ENCODE data around the gene DENND4C. TPM values are rescaled to one million over a fixed set of nuclear protein-coding genes. Genes with fewer than 3 reads are reported as not detected.

DENND4C gene
- total and polyA plus RNA-seq, 12 donors: 5.0 to 81.6 (median 46.7) TPM

DNA sequence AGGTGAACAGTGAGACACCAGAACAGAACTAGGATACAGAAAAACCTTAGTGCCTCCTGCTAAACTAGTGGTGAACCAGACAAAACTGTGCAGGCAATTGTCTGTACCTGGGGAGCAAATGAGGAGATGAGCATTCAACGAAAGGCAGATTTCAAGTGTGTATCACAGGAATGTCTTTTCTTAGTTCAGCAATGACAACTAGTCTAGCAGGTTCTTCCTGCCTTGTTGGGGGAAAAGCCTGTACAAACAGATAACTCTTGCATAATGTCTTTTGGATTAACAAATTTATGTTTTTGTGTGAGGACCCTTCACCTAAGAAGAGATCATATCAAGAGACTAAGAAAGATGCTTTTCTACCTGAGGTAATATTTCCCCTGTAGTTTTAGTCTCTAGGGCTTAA lies 21.8 kb upstream of the DENND4C start:
- intact Hi-C loops (cut with DNase I): no loop called here
- Histone ChIP-seq H3K27me3 (no peaks in the 10 kb centered on the region), H3K4me3 (no peak overlapping the region), H3K4me1 (replicated peaks in 1 of 2) (no peaks in the 10 kb centered on the region), H3K27ac (no peak overlapping the region), H3K36me3 (replicated peaks in 1 of 2) (no peaks in the 10 kb centered on the region), H3K9me3 (replicated peaks in 1 of 3) (no peaks in the 10 kb centered on the region)
- TF ChIP-seq CTCF (IDR thresholded peaks at IDR 0.05): no peak
- TF ChIP-seq POLR2A (IDR thresholded peaks at IDR 0.05): no peak
- 83 to 97% (median 92%) methylated on average over 1 of the region's 1 CpG for WGBS, 4 donors
- no peak for DNase-seq

- 64 to 72% (median 66%) methylated on average over 4 of the region's 4 CpGs for WGBS, 4 donors
- TF ChIP-seq CTCF (IDR thresholded peaks at IDR 0.05) (no peak), POLR2A (IDR thresholded peaks at IDR 0.05) (no peak)
- H3K27ac ChIP-seq: no peak overlapping the region
- no peaks in the 10 kb centered on the region for H3K27me3 ChIP-seq
- intact Hi-C loops (cut with DNase I): no loop called here
- no peaks in the 10 kb centered on the region for H3K4me1 ChIP-seq (replicated peaks in 1 of 2)
- no peaks in the 10 kb centered on the region for H3K36me3 ChIP-seq (replicated peaks in 1 of 2)
- no peak for DNase-seq
- H3K9me3 ChIP-seq (replicated peaks in 1 of 3): no peaks in the 10 kb centered on the region
- H3K4me3 ChIP-seq: no peak overlapping the region
Observed at GRCh38 chr9:19209188-19209587, 21.3 kb upstream of the DENND4C start.

- no peaks in the 10 kb centered on the region for H3K27me3 ChIP-seq
- WGBS, 4 donors: 96 to 97% (median 97%) methylated on average over 3 of the region's 3 CpGs
- intact Hi-C loops (cut with DNase I): no loop called here
- DNase-seq: no peak
- H3K9me3 ChIP-seq (replicated peaks in 1 of 3): no peaks in the 10 kb centered on the region
- peaks cover 0 to 6% of the 10 kb centered on the region in 2 donors for H3K4me1 ChIP-seq (replicated peaks in 1 of 2)
- TF ChIP-seq POLR2A (IDR thresholded peaks at IDR 0.05) (no peak), CTCF (IDR thresholded peaks at IDR 0.05) (no peak)
- no peak overlapping the region for H3K4me3 ChIP-seq
- H3K27ac ChIP-seq: no peak overlapping the region
- no peaks in the 10 kb centered on the region for H3K36me3 ChIP-seq (replicated peaks in 1 of 2)
Observed at GRCh38 chr9:19213823-19214222, 16.7 kb upstream of the DENND4C start.

DNA sequence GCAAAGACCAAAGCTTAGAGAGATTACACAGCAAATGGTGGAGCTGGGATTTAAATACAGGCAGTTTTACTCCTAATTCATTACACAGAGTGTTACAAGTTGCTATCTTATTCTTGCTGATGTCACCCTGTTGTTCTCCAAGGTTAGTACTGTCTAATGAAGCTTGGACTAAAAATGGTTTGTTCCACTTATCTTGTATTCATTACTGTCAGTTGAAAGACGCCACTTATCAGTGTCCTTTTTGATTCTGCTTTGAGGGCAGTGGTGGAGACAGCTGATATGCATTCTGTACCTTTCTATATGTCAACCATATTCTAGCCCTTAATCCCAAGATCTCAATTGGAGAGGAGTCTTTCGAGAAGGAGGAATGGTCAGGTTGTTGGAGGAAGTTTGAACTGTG lies 14.0 kb upstream of the DENND4C start:
- TF ChIP-seq POLR2A (IDR thresholded peaks at IDR 0.05) (no peak), CTCF (IDR thresholded peaks at IDR 0.05) (no peak)
- no peak overlapping the region for H3K4me3 ChIP-seq
- H3K9me3 ChIP-seq (replicated peaks in 1 of 3): no peaks in the 10 kb centered on the region
- H3K36me3 ChIP-seq (replicated peaks in 1 of 2): no peaks in the 10 kb centered on the region
- H3K27ac ChIP-seq: no peak overlapping the region
- no peak for DNase-seq
- intact Hi-C loops (cut with DNase I): no loop called here
- peaks cover 0 to 6% of the 10 kb centered on the region in 2 donors for H3K4me1 ChIP-seq (replicated peaks in 1 of 2)
- 60 to 69% (median 65%) methylated on average over 2 of the region's 2 CpGs for WGBS, 4 donors
- H3K27me3 ChIP-seq: no peaks in the 10 kb centered on the region
